T-helper 2 cell treated with Interferon-gamma antibody and Interleukin-4, amounts not matched to agents 100 ng/mL and 5 ng/mL, for 36 hours (primary cell): Measurements from ENCODE around the gene S100A14. TPM values are rescaled to one million over a fixed set of nuclear protein-coding genes. Genes with fewer than 3 reads are reported as not detected.

Experiments used
- intact Hi-C: fragments of 100-400 bp; cut with micrococcal nuclease; formaldehyde crosslinking; loops from one replicate; pipeline ENCODE4 v1.15.1; 2023
- total RNA-seq: library from RNA; stranded (reverse); gene quantifications from 2 replicates; pipeline ENCODE4 v1.2.3, GENCODE V29; 2022

Gene S100A14
- total RNA-seq, 1 donor from 2014 or later: not detected

GRCh38 chr1:153616917-153617311 is 789 bp upstream of the S100A14 start:
- intact Hi-C loops: loop anchor here (1.0 kb wide), 3 partner anchors 45 to 108 kb away; no protein-coding TSS in a partner anchor

DNA sequence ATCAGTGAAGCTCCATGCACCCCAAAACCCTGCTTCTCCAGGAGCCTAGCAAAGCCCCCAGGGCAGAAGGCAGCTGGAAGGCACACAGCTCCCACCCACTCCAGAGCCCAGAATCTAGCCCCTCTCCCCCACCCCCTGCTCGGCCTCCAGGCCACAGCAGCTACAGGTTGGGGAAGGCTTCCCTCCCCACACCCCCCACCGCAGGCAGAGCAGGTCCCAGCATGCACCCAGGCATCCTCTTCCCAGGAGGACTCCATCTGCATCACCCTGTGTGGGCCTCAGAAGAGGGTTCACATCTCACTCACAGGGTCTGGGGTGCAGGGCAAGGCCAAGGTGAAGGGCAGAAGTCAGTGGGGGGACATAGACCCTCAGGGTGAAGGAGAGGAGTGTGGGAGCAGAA is 719 bp downstream of the S100A14 start:
- intact Hi-C loops: no loop called here

DNA sequence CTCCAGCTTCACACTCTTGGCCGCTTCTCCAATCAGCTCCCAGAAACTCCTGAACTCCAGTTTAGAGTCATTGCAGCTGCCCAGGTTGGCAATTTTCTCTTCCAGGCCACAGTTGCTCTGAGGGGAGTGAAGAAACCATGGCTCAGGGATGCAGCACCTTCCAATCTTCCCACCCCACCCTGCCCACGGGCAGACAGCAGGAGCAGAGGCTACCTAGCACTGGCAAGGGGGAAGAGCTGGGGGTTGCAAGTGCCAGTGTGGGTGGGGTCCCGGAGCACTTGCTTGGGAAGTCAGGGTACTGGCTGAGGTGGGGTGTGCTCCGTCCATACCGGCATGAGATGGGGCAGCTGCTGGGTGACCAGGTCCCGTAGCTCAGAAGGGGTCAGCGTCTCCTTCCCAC is 1.2 kb downstream of the S100A14 start:
- intact Hi-C loops: no loop called here

DNA sequence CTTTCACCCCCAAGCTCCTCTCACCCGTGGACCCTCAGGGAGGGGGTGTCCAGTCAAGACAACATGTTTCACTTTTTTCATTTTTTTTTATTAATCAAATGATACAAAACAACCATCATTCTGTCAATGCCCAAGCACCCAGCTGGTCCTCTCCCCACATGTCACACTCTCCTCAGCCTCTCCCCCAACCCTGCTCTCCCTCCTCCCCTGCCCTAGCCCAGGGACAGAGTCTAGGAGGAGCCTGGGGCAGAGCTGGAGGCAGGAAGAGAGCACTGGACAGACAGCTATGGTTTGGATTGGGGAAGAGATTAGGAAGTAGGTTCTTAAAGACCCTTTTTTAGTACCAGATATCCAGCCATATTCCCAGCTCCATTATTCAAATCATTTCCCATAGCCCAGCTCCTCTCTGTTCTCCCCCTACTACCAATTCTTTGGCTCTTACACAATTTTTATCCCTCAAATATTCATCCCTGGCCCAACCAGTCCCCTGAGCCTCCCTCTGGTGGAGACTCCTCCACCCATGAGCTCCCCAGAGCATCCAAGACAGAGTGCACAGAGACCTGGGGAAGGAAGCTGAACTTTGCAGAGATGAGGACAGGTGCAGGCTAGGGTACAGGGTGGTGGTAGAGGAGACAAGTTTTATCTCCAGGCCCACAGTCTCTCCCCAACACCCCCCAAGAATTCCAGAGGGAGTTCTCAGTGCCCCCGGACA is 1.8 kb downstream of the S100A14 start:
- intact Hi-C loops: no loop called here

DNA sequence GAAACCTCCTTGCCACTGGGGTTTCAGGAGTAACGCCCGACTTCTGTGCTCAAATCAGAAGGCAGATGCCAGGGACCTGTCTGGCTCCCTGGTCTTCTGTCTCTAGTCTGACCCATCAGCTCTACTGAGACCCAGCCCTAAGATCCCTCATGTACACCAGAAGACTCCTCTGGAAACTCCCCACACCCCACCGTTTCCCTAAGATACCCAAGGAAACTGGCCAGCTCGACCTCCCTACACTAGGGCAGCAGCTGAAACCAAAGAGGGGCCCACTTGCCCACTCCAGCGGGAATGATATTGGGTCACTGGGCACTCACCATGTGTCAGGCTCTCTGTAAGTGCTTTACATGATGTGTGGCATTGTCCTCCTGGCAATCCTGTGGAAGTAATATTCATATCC is 2.7 kb downstream of the S100A14 start:
- intact Hi-C loops: no loop called here

GRCh38 chr1:153612755-153613331 is 3.3 kb downstream of the S100A14 start, which contains the start of gene S100A16:
TSS of gene S100A16 (minus strand) at chr1:153613137. CDS start at chr1:153608151, 4,986 bp downstream.
- intact Hi-C loops: no loop called here

DNA sequence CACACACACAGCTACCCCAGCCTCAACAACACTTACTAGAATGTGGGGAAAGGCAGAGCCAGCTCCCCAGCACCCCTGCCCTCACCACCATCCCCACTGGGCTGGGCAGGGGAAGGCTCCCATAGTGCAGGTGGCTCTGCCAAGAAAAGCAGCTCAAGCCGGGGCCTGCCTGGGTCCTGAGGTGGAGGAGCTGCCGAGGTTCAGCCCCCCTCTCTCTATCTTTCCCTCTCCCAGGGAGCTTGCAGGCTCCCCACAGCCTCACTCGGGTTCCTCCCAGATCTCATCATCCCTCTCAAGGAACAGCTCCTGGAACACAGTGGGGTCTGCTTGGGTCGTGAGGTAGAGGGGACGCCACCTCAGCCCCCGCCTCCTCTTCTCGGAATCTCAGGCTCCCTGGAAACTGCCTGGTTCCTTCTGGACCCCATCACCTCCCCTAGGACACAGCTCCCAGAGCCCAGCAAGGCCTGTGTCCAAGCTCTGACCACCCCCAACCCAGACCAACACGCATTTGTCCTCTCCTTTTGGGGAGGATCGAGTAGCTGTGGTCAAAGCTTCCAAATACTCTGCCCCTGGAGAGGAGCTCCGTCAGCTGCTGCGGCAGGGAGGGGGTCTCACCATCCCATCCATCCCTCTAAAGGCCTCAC is 3.9 kb downstream of the S100A14 start:
- intact Hi-C loops: no loop called here

DNA sequence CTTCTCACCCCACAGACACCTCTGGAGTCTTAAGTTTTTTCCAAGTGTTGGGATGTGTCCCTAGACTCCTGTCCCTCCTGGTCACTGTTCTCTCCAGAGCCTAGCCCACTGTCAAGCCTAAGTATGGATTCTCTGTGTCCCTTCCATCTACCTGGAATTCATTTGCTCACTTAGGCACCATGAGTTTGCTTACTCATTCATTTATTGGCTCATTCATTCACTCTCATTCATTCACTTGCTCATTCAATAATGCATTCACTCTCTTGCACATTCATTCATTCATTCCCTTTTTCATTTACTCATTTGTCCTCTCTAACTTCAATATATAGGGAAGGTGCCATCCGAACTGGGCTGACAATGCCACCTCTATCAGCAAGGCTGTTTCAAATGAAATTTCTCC is 4.8 kb downstream of the S100A14 start:
- intact Hi-C loops: no loop called here

GRCh38 chr1:153610811-153611301 is 5.3 kb downstream of the S100A14 start:
- intact Hi-C loops: no loop called here

DNA sequence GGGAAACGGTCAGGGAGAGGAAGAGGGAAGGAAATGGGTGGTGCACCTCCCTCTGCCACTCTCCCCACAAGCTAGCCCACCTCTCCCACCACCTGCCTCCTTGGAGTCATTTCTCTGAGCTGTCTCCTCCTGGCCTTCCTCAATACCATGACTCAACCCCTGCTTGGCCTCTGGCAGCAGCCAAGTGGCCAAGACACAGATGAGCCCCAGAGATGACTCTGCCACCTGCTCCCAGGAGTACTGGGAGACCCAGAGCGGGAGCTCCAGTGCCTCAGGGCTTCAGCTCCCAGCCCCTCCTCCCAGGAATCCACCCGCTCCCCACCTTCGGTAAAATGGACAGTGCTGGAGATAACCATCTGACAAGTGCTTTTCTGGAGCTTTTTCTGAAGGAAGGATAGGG is 5.8 kb downstream of the S100A14 start:
- intact Hi-C loops: no loop called here

GRCh38 chr1:153609585-153609907 is 6.6 kb downstream of the S100A14 start:
- intact Hi-C loops: no loop called here

DNA sequence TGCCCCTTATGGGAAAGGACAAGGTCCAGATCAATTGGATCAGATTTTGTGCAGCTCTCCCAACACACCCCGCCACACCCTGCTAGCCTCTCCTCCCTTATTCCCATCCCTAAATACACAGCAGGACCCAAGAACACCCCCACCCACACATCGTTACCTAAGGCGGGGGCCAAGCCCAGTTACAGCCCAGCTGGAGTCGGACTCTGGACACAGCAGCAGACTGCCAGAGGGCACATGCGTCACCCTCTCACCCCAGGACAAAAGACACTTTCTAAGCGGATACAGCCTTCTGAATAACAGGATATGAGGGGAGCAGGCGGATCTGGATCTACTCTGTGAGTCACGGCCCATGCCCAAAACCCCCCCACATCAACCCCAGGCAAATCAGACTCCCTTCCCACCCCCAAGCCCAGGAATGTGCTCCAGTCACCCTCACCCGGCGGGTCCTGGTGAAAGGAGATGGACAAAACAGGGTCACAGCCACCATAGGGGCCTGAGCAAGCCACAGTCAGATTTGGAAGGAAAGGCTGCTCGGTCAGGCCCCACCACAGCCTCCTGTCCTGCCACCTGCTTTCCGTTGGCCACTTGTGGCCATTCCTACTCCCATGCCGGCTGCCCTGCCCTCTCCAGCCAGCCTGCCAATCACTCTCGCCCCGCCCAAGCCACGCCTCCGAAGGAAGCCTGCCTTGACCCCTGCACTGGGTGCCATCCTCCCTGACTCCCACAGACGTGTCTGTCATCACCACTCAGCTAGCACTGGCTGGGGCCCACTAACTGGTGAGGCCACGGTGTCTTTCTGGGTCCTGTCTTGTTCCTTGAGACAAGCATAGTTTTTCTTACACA is 7.2 kb downstream of the S100A14 start:
- intact Hi-C loops: no loop called here

DNA sequence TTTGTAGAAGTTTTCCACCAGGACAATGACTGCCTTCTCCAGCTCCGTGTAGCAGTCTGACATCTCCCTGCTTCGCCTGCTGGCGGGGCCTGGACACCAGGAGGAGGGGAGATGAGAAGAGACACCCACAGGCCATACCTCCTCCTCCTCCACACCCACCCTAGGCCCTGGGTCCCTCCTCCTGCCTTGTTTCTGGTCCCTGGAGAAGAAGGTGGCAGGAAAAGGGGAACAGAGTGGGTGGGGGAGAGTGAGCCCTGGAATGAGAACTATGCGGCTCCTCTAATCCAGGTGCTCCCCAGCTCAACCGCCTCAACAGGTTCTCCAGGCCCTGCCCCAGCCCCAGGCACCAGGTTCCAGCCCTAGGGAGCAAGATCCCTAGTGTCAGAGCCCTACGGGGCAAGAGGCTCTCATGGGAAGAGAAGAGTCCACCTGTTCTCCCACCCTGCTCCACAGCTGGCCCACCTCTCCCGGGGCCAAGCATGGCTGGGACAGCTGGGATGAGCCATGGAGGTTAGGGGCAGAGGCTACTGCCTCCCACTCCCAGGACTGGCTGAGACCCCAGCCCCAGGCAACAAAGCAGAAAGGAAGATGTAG is 7.9 kb downstream of the S100A14 start:
- intact Hi-C loops: no loop called here

- intact Hi-C loops: no loop called here
Observed at GRCh38 chr1:153607381-153607780, 8.7 kb downstream of the S100A14 start.

DNA sequence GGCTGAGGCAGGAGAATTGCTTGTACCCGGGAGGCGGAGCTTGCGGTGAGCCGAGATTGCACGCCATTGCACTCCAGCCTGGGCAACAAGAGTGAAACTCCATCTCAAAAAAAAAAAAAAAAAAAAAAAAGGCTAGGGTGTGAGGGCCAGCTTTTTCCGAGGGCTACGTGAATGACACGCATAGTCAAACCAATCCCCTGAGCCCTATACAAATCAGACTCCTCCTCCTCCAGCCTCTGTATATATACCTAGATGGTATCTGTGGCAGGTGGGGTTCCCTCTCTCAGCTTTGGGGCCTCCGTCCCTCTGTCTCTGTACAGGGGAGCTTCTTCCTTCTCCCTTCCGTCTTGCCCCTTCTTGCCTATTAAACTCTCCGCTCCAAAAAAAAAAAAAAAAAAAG is 9.9 kb downstream of the S100A14 start:
- intact Hi-C loops: no loop called here

DNA sequence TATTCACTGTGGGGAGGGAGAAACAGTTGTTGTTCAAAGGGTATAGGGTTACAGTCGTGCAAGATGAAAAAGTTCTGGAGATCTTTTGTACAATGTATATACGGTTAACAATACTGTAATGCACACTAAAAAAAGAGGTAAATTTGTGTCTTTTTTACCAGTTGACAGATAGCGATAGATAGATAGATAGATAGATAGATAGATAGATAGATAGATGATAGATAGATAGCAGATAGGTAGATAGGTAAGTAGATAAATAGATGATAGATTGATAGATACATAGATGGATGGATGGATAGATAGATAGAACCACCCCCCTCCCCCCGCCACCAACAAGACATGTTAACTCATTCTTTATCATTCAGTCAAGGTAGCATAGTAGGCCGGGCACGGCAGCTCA is 13.4 kb downstream of the S100A14 start:
- intact Hi-C loops: no loop called here

DNA sequence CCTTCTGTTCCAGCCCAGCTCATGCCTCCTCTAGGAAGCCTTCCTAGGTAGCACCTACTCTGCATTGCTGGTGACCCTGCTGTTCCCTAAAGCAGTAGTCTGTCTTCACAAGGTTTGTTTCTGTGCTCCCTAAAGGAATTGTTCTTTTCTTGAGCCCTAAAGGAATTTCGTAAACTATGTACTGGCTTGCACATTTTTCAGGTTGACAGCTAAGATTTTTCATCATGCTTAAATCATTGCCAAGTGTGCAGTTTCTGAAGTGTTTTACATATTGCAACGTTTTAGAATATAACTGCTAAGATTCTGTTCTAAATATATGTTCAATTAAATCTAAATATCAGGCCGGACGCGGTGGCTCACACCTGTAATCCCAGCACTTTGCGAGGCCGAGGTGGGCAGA is 16.3 kb downstream of the S100A14 start:
- intact Hi-C loops: no loop called here

- intact Hi-C loops: no loop called here
Observed at GRCh38 chr1:153598309-153599172, 17.6 kb downstream of the S100A14 start.

GRCh38 chr1:153597206-153597605 is 18.9 kb downstream of the S100A14 start:
- intact Hi-C loops: no loop called here

- intact Hi-C loops: no loop called here
Observed at GRCh38 chr1:153592748-153593147, 23.4 kb downstream of the S100A14 start.
